ENCODE results near the gene APEH. TPM values are rescaled to one million over a fixed set of nuclear protein-coding genes. Genes with fewer than 3 reads are reported as not detected.
A peak's percentile ranks its signal among the peaks of the same experiment; 100 is the strongest.

APEH gene
- total and polyA plus RNA-seq, 2 of the 13 experiments (the other 11 are each of a cell fraction or from before 2014, with no cell fraction given) = 116 to 130 TPM

DNA sequence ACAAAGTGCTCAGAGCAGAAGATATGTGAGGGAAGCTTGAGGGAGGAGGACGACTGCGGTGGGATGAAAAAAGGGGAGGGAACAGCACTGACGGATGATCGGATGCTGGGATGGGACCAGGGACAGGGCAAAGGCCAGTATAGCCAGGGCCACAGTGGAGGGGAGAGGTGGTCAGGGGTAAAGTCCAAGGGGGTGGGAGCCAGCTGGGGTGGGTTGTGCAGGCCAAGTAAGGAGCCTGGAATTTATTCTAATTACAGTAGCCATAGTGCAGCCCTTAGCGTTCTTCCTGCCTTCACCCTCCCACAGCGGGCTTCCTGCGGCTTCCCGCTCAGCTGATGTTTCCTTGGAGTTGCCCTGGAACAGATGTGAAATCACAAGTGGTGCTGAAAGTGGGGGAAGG is 7.6 kb upstream of the APEH start (continued):
- TF ChIP-seq, protein P1, sequence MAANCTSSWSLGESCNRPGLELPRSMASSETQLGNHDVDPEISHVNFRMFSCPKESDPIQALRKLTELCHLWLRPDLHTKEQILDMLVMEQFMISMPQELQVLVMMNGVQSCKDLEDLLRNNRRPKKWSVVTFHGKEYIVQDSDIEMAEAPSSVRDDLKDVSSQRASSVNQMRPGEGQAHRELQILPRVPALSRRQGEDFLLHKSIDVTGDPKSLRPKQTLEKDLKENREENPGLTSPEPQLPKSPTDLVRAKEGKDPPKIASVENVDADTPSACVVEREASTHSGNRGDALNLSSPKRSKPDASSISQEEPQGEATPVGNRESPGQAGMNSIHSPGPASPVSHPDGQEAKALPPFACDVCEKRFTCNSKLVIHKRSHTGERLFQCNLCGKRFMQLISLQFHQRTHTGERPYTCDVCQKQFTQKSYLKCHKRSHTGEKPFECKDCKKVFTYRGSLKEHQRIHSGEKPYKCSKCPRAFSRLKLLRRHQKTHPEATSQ (CRISPR knock-in tag; IDR thresholded peaks at IDR 0.05; ENCODE audit: borderline replicate concordance) = no peak
- no peak for TF ChIP-seq ZNF274 (CRISPR knock-in tag; IDR thresholded peaks at IDR 0.05)
- TF ChIP-seq ARID3A (IDR thresholded peaks at IDR 0.05; ENCODE audit: low read depth, low read length) = peak; percentile 19; the same call in 1 of the 2 replicates
- TF ChIP-seq AKNA (CRISPR knock-in tag; IDR thresholded peaks at IDR 0.05; ENCODE audit: borderline replicate concordance) = no peak
- no peak for TF ChIP-seq RELA (CRISPR knock-in tag; IDR thresholded peaks at IDR 0.05)
- TF ChIP-seq, protein P2, sequence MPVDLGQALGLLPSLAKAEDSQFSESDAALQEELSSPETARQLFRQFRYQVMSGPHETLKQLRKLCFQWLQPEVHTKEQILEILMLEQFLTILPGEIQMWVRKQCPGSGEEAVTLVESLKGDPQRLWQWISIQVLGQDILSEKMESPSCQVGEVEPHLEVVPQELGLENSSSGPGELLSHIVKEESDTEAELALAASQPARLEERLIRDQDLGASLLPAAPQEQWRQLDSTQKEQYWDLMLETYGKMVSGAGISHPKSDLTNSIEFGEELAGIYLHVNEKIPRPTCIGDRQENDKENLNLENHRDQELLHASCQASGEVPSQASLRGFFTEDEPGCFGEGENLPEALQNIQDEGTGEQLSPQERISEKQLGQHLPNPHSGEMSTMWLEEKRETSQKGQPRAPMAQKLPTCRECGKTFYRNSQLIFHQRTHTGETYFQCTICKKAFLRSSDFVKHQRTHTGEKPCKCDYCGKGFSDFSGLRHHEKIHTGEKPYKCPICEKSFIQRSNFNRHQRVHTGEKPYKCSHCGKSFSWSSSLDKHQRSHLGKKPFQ (CRISPR knock-in tag; IDR thresholded peaks at IDR 0.05; ENCODE audit: insufficient replicate concordance) = no peak
- TF ChIP-seq NR2C2 (CRISPR knock-in tag; IDR thresholded peaks at IDR 0.05; ENCODE audit: borderline replicate concordance) = no peak
- TF ChIP-seq ZNF343 (CRISPR knock-in tag; IDR thresholded peaks at IDR 0.05) = no peak
- TF ChIP-seq ZNF337 (CRISPR knock-in tag; IDR thresholded peaks at IDR 0.05; ENCODE audit: borderline replicate concordance, low read depth) = no peak
- TF ChIP-seq ASH2L (IDR thresholded peaks at IDR 0.05; ENCODE audit: insufficient read length, low read depth, low read length) = no peak
- no peak for TF ChIP-seq ZNF839 (CRISPR knock-in tag; IDR thresholded peaks at IDR 0.05; ENCODE audit: borderline replicate concordance)
- TF ChIP-seq ZNF75D (CRISPR knock-in tag; IDR thresholded peaks at IDR 0.05; ENCODE audit: borderline replicate concordance) = no peak
- no peak for TF ChIP-seq GPN1 (CRISPR knock-in tag; IDR thresholded peaks at IDR 0.05; ENCODE audit: borderline replicate concordance)
- no peak for TF ChIP-seq ZNF704 (CRISPR knock-in tag; IDR thresholded peaks at IDR 0.05; ENCODE audit: borderline replicate concordance)
- no peak for TF ChIP-seq PHB2 (IDR thresholded peaks at IDR 0.05; ENCODE audit: partially characterized antibody)
- no peak for TF ChIP-seq ZNF558 (CRISPR knock-in tag; IDR thresholded peaks at IDR 0.05; ENCODE audit: borderline replicate concordance)
- TF ChIP-seq ZZZ3 (CRISPR knock-in tag; IDR thresholded peaks at IDR 0.05; ENCODE audit: borderline replicate concordance) = no peak
